Measurements from ENCODE around the gene OR5AS1.
"Not testable (repeated sequence)": the region's sequence is repeated elsewhere in the genome, so short reads cannot be mapped to it uniquely, and the experiment has no call there.

Gene OR5AS1

DNA sequence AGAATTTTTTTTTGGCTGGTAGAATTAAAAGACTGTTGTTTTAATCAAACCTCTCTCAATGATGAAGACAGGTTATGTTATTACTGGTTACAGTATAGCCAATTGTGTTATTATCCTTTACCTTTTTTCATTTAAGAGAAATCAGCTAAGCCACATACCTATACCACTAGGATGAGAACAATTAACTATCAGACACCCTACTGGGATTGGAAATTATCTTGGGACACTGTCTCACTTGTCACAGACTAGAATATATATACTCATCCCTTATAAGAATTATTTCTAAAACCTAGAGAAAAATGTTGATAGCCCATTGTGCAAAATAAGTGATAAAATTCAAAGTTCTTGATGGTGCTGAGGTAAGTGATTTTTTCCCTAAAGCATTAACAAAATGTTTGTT lies at the start of gene OR5AS1:
Gene OR5AS1, plus strand, starts transcription at position 301 of the 400 bp plus-strand sequence. CDS start 2,765 bp downstream, outside the sequence.
- Mint-ChIP-seq H3K4me3 (no peak within 1 kb of the TSS), H3K27ac (no peak within 1 kb of the TSS), H3K4me1 (ENCODE audit: low read depth) (no peaks in the 10 kb centered on the region), H3K27me3 (no peaks in the 10 kb centered on the region), H3K9me3 (no peaks in the 10 kb centered on the region), H3K36me3 (ENCODE audit: low read depth) (no peaks in the 10 kb centered on the region)
- intact Hi-C loops (cut with micrococcal nuclease), result no loop called here

DNA sequence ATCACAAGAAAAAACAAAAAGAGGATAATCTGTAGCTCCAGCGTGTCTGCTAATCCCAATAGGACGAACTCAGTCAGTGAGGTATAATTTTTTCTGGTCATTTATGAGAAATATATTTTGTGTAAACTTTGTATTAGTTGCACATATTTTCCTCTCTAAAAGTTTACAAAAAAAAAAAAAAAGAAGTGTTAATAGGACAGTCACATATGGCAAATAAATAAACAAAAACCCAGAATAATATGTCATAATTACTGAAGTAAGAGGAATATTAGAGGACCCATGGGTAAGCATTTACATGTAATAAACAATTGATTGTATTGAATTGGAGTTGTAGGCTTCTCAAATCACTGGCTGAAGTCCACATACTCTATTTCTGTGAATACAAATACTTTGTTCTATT lies 32.9 kb upstream of the OR5AS1 start, which contains the start of gene OR5F1:
Gene OR5F1, minus strand, starts transcription at position 101 of the 400 bp plus-strand sequence. Its CDS starts 0 bp downstream, at position 101.
- H3K27me3 Mint-ChIP-seq, result no peaks in the 10 kb centered on the region
- no peaks in the 10 kb centered on the region for H3K36me3 Mint-ChIP-seq (ENCODE audit: low read depth)
- H3K9me3 Mint-ChIP-seq, result peaks cover 9% of the 10 kb centered on the region
- no peak within 1 kb of the TSS for H3K4me3 Mint-ChIP-seq
- no peak within 1 kb of the TSS for H3K27ac Mint-ChIP-seq
- H3K4me1 Mint-ChIP-seq (ENCODE audit: low read depth), result no peaks in the 10 kb centered on the region
- intact Hi-C loops (cut with micrococcal nuclease), result no loop called here

DNA sequence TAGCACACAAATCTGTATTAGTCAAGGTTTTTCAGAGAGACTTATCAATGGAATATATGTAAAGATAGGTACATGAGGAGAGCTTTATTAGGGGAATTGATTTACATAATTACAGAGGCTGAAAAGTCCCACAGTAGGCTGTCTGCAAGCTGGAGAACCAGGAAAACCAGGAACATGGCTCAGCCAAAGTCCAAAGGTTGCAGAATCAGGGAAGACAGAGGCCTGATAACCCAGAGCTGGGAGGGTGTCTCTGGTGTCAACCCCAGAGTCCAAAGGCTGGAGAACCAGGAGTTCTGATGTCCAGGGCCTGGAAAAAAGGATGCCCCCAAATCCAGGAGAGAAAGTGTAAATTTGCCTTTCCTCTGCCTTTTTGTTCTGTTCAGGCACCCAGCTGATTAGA lies 16.7 kb upstream of the OR5AS1 start:
- no peak overlapping the region for H3K4me3 Mint-ChIP-seq
- H3K9me3 Mint-ChIP-seq, result peaks cover 45% of the 10 kb centered on the region
- no peaks in the 10 kb centered on the region for H3K36me3 Mint-ChIP-seq (ENCODE audit: low read depth)
- H3K27me3 Mint-ChIP-seq, result no peaks in the 10 kb centered on the region
- H3K4me1 Mint-ChIP-seq (ENCODE audit: low read depth), result no peaks in the 10 kb centered on the region
- H3K27ac Mint-ChIP-seq, result no peak overlapping the region
- intact Hi-C loops (cut with micrococcal nuclease), result no loop called here

DNA sequence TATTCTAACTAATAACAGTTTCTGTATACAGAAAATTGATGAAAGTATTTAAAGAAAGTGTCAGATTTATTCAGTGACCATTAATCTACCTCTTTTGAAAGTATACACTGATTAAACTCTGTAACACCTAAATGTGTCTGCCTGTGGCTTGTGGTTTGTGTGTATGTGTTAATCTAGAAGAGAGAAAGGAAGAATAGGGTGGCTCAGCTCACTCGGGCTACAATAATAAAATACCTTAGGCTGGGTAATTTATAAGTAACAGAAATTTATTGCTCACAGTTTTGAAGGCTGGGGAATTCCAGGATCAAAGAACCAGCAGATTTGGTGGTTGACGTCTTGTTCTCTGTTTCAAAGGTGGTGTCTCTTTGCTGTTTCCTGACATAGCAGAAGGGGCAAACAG lies 13.6 kb upstream of the OR5AS1 start:
- intact Hi-C loops (cut with micrococcal nuclease), result no loop called here
- H3K36me3 Mint-ChIP-seq (ENCODE audit: low read depth), result no peaks in the 10 kb centered on the region
- no peak overlapping the region for H3K4me3 Mint-ChIP-seq
- no peaks in the 10 kb centered on the region for H3K4me1 Mint-ChIP-seq (ENCODE audit: low read depth)
- no peak overlapping the region for H3K27ac Mint-ChIP-seq
- no peaks in the 10 kb centered on the region for H3K27me3 Mint-ChIP-seq
- peaks cover 34% of the 10 kb centered on the region for H3K9me3 Mint-ChIP-seq

DNA sequence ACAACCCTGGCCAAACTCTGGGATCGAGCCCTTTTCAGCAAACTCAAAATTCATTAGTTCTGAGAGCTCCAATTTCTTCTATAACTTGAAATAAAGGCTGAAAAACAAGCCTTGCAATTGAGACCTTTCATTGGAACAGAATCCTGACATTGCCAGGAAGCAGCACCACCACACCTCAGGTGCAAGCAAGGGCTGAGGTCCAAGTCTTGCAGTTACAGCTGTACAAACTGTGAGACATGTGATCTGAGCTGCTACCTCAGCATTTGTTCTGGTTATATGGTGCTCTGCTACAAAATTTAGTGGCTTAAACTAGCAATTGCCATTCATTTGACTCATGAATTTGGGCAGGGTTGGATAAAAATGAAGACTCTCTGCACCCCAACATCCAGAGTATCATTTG lies 18.1 kb downstream of the OR5AS1 start:
- intact Hi-C loops (cut with micrococcal nuclease), result no loop called here
- H3K36me3 Mint-ChIP-seq (ENCODE audit: low read depth), result no peaks in the 10 kb centered on the region
- no peak overlapping the region for H3K4me3 Mint-ChIP-seq
- no peaks in the 10 kb centered on the region for H3K27me3 Mint-ChIP-seq
- peaks cover 13% of the 10 kb centered on the region for H3K9me3 Mint-ChIP-seq
- H3K27ac Mint-ChIP-seq, result no peak overlapping the region
- no peaks in the 10 kb centered on the region for H3K4me1 Mint-ChIP-seq (ENCODE audit: low read depth)

DNA sequence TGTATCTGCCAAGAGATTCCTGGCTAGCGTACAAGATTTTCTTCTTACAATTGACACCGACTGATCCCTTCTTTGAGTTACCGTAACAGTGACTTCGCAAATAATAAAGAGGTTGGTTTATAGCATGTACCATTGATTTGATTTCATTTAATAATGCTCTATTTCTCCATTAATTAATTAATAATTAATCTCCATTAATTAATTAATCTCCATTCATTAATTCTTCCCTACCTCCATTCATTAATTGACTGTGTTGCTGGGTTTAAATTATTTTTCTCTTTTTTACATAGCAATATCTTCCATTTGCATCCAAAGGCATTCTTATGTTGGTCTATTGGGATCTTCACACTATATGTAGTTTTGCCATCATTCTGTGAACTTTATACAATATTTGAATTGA lies 21.0 kb downstream of the OR5AS1 start:
- Mint-ChIP-seq H3K4me1 (ENCODE audit: low read depth) (no peaks in the 10 kb centered on the region), H3K27me3 (no peaks in the 10 kb centered on the region), H3K27ac (no peak overlapping the region), H3K36me3 (ENCODE audit: low read depth) (no peaks in the 10 kb centered on the region), H3K4me3 (no peak overlapping the region), H3K9me3 (peaks cover 16% of the 10 kb centered on the region)
- intact Hi-C loops (cut with micrococcal nuclease), result no loop called here

DNA sequence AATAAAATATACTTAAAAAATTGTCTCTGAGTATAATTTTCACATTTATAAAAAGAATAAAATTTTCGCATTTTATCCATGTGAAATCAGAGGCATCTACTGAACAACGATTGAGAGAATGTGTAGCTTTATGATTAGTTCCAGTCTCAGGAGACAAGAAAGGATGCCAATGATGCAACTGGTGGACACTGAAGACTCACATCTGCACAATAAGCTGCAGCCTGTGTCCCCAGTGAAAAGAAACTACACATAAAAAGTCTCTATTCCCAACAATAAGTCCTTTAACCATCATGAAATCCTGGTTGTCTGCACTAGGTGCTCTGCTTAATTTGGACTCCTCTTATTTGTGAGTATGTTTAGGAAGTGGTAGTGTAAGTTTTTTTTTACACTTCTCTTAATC lies 22.0 kb downstream of the OR5AS1 start:
- intact Hi-C loops (cut with micrococcal nuclease), result no loop called here
- no peaks in the 10 kb centered on the region for H3K36me3 Mint-ChIP-seq (ENCODE audit: low read depth)
- no peaks in the 10 kb centered on the region for H3K4me1 Mint-ChIP-seq (ENCODE audit: low read depth)
- no peak overlapping the region for H3K27ac Mint-ChIP-seq
- H3K9me3 Mint-ChIP-seq, result peaks cover 12% of the 10 kb centered on the region
- no peaks in the 10 kb centered on the region for H3K27me3 Mint-ChIP-seq
- H3K4me3 Mint-ChIP-seq, result no peak overlapping the region

DNA sequence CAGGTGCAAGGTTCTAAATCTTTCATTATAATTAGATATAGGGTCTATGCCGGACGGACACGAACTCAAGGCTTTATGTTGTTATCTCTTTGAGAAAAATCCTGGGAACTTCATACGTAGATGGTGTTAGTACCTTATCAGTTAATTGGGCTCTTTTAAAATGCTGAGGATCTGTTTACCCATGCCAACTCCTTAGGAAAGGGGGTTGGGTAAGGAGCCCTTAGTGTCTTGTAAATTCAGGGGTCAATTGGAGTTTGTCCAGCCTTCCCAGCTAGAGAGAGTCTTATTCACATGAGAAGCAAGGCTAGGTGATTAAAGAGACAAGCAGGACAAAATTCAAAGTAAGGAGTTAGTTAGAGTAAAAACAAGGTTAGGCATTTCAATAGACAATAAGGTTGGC lies 28.9 kb downstream of the OR5AS1 start:
- H3K27me3 Mint-ChIP-seq; H3K4me1 Mint-ChIP-seq (ENCODE audit: low read depth): not testable (repeated sequence)

DNA sequence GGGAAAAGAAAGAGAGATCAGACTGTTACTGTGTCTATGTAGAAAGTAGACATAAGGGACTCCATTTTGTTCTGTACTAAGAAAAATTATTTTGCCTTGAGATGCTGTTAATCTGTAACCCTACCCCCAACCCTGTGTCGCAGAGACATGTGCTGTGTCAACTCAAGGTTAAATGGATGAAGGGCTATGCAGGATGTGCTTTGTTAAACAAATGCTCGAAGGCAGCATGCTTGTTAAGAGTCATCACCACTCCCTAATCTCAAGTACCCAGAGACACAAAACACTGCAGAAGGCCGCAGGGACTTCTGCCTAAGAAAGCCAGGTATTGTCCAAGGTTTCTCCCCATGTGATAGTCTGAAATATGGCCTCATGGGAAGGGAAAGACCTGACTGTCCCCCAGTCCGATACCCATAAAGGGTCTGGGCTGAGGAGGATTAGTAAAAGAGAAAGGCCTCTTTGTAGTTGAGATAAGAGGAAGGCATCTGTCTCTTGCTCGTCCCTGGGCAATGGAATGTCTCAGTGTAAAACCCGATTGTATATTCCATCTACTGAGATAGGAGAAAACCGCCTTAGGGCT lies 30.3 kb downstream of the OR5AS1 start:
- H3K4me3 Mint-ChIP-seq; H3K36me3 Mint-ChIP-seq (ENCODE audit: low read depth); H3K4me1 Mint-ChIP-seq (ENCODE audit: low read depth); intact Hi-C loops (cut with micrococcal nuclease); H3K27ac Mint-ChIP-seq; H3K27me3 Mint-ChIP-seq: not testable (repeated sequence)
- peaks cover 34% of the 10 kb centered on the region for H3K9me3 Mint-ChIP-seq

More for the DNA sequence above, 28.9 kb downstream of the OR5AS1 start:
- H3K4me3 Mint-ChIP-seq; H3K36me3 Mint-ChIP-seq (ENCODE audit: low read depth); intact Hi-C loops (cut with micrococcal nuclease); H3K27ac Mint-ChIP-seq: not testable (repeated sequence)
- peaks cover 46% of the 10 kb centered on the region for H3K9me3 Mint-ChIP-seq

DNA sequence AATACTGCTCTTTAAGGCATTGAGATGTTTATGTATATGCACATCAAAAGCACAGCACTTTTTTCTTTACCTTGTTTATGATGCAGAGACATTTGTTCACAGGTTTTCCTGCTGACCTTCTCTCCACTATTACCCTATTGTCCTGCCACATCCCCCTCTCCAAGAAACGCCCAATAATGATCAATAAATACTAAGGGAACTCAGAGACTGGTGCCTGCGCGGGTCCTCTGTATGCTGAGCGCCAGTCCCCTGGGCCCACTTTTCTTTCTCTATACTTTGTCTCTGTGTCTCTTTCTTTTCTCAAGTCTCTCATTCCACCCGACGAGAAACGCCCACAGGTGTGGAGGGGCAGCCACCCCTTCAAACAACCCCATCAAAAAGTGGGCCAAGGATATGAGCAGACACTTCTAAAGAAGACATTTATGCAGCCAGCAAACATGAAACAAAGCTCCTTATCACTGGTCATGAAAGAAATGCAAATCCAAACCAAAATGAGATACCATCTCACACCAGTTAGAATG lies 30.9 kb downstream of the OR5AS1 start:
- H3K4me3 Mint-ChIP-seq; intact Hi-C loops (cut with micrococcal nuclease); H3K36me3 Mint-ChIP-seq (ENCODE audit: low read depth); H3K27me3 Mint-ChIP-seq; H3K4me1 Mint-ChIP-seq (ENCODE audit: low read depth); H3K27ac Mint-ChIP-seq: not testable (repeated sequence)
- peaks cover 34% of the 10 kb centered on the region for H3K9me3 Mint-ChIP-seq

DNA sequence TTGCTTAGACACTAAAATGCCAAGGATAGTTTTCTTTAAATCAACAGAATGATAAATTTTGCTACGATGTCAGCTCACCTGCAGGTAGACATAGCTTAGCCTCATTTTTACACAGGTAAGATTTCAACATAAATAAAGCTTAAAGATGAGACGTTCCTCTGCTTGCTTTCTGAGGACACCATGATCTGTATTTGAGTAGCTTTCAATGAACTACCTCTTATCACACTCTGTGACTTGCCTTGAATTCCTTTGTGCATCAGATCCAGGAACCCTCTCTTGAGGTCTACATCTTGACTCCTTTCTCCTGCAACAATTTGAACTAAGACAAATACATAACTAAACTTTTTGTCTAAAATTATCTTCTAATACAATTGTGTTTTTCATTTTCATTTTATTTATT lies 39.5 kb downstream of the OR5AS1 start:
- H3K27ac Mint-ChIP-seq, result no peak overlapping the region

More for the DNA sequence above, 39.5 kb downstream of the OR5AS1 start:
- Mint-ChIP-seq H3K4me3 (no peak overlapping the region), H3K36me3 (ENCODE audit: low read depth) (no peaks in the 10 kb centered on the region), H3K9me3 (peaks cover 18% of the 10 kb centered on the region), H3K27me3 (no peaks in the 10 kb centered on the region), H3K4me1 (ENCODE audit: low read depth) (no peaks in the 10 kb centered on the region)
- intact Hi-C loops (cut with micrococcal nuclease), result no loop called here
